ENCODE results near the gene INSIG1. TPM values are rescaled to one million over a fixed set of nuclear protein-coding genes. Genes with fewer than 3 reads are reported as not detected.

INSIG1 gene
- total RNA-seq, 1 experiment from 2014 or later = 103 TPM

- no peaks in the 10 kb centered on the region for H3K79me2 ChIP-seq (ENCODE audit: low read depth)
- H3K9me2 ChIP-seq (ENCODE audit: insufficient read depth) = no peaks in the 10 kb centered on the region
- H3K9me3 ChIP-seq (ENCODE audit: insufficient read depth, low read depth) = no peaks in the 10 kb centered on the region
- peaks cover 85% of the 10 kb centered on the region for H3K27me3 ChIP-seq (ENCODE audit: insufficient read depth, low read depth)
- no TSS peak for BruUV-seq (replicated peaks)
- no peaks in the 10 kb centered on the region for H3K36me3 ChIP-seq (ENCODE audit: low read depth)
- DNase-seq = no peak
- H3K4me3 ChIP-seq = no peak overlapping the region
- TF ChIP-seq EZH2 (IDR thresholded peaks at IDR 0.05; ENCODE audit: low read depth) = no peak
- no peak for TF ChIP-seq CTCF (conservative IDR thresholded peaks at IDR 0.05)
- no peak overlapping the region for H3K27ac ChIP-seq
- no peak overlapping the region for H2AFZ ChIP-seq
- H4K20me1 ChIP-seq (ENCODE audit: insufficient read depth) = no peaks in the 10 kb centered on the region; the same call in 1 of the 2 replicates
- H3K4me1 ChIP-seq (replicated peaks; ENCODE audit: insufficient read depth) = no peaks in the 10 kb centered on the region
- POLR2A ChIA-PET (ENCODE audit: unreplicated experiment) = no interaction called here
- H3K4me2 ChIP-seq = no peak overlapping the region
- CTCF ChIA-PET = no interaction called here
- intact Hi-C loops (cut with micrococcal nuclease; ENCODE audit: unreplicated experiment) = no loop called here
- H3F3A ChIP-seq (ENCODE audit: insufficient read depth, low read depth) = no peaks in the 10 kb centered on the region
Observed at GRCh38 chr7:155329225-155329624, 31.5 kb downstream of the INSIG1 start.

GRCh38 chr7:155331396-155331795 lies 33.7 kb downstream of the INSIG1 start:
- CTCF ChIA-PET = no interaction called here
- no peak overlapping the region for H3K27ac ChIP-seq
- TF ChIP-seq CTCF (conservative IDR thresholded peaks at IDR 0.05) = no peak
- TF ChIP-seq EZH2 (IDR thresholded peaks at IDR 0.05; ENCODE audit: low read depth) = no peak
- DNase-seq = no peak
- intact Hi-C loops (cut with micrococcal nuclease; ENCODE audit: unreplicated experiment) = no loop called here
- H3K27me3 ChIP-seq (ENCODE audit: insufficient read depth, low read depth) = peaks cover 85% of the 10 kb centered on the region
- POLR2A ChIA-PET (ENCODE audit: unreplicated experiment) = no interaction called here
- BruUV-seq (replicated peaks) = no TSS peak
- no peak overlapping the region for H3K4me3 ChIP-seq
- H2AFZ ChIP-seq = no peak overlapping the region
- no peak overlapping the region for H3K4me2 ChIP-seq
- H3K79me2 ChIP-seq (ENCODE audit: low read depth) = no peaks in the 10 kb centered on the region
- no peaks in the 10 kb centered on the region for H3K9me2 ChIP-seq (ENCODE audit: insufficient read depth)
- no peaks in the 10 kb centered on the region for H3K9me3 ChIP-seq (ENCODE audit: insufficient read depth, low read depth)
- no peaks in the 10 kb centered on the region for H3K36me3 ChIP-seq (ENCODE audit: low read depth)
- H3F3A ChIP-seq (ENCODE audit: insufficient read depth, low read depth) = no peaks in the 10 kb centered on the region
- H4K20me1 ChIP-seq (ENCODE audit: insufficient read depth) = no peaks in the 10 kb centered on the region; the same call in 1 of the 2 replicates
- H3K4me1 ChIP-seq (replicated peaks; ENCODE audit: insufficient read depth) = no peaks in the 10 kb centered on the region

GRCh38 chr7:155333346-155334234 lies 35.9 kb downstream of the INSIG1 start:
- intact Hi-C loops (cut with micrococcal nuclease; ENCODE audit: unreplicated experiment) = no loop called here
- POLR2A ChIA-PET (ENCODE audit: unreplicated experiment) = no interaction called here
- CTCF ChIA-PET = no interaction called here
- Histone ChIP-seq H3K27me3 (ENCODE audit: insufficient read depth, low read depth) (peaks cover 88% of the 10 kb centered on the region), H3K4me1 (replicated peaks; ENCODE audit: insufficient read depth) (no peaks in the 10 kb centered on the region), H3K4me2 (no peak overlapping the region), H3K4me3 (no peak overlapping the region), H2AFZ (no peak overlapping the region), H3K9me3 (ENCODE audit: insufficient read depth, low read depth) (no peaks in the 10 kb centered on the region), H3K9me2 (ENCODE audit: insufficient read depth) (no peaks in the 10 kb centered on the region), H3F3A (ENCODE audit: insufficient read depth, low read depth) (no peaks in the 10 kb centered on the region), H3K36me3 (ENCODE audit: low read depth) (no peaks in the 10 kb centered on the region), H4K20me1 (ENCODE audit: insufficient read depth) (no peaks in the 10 kb centered on the region; the same call in 1 of the 2 replicates), H3K27ac (no peak overlapping the region), H3K79me2 (ENCODE audit: low read depth) (no peaks in the 10 kb centered on the region)
- no peak for DNase-seq
- BruUV-seq (replicated peaks) = no TSS peak
- TF ChIP-seq EZH2 (IDR thresholded peaks at IDR 0.05; ENCODE audit: low read depth) = no peak
- no peak for TF ChIP-seq CTCF (conservative IDR thresholded peaks at IDR 0.05)

Data from PC-9 (cell line).